Head of caudate nucleus (tissue), 42 donors: Measurements from ENCODE around the gene MSX2.

Source experiments
- DNase-seq, 42 donors: peaks; one replicate each; pipeline versions ENCODE4 v3.0.0 to v3.0.0-alpha.2; 2020 to 2021; ENCODE audit warnings: mixed read lengths in 7 of 42
- intact Hi-C: fragments of 100-400 bp; cut with DNase I; formaldehyde crosslinking; loops from one replicate; pipeline ENCODE4 v1.15.0; 2022

Gene MSX2

DNA sequence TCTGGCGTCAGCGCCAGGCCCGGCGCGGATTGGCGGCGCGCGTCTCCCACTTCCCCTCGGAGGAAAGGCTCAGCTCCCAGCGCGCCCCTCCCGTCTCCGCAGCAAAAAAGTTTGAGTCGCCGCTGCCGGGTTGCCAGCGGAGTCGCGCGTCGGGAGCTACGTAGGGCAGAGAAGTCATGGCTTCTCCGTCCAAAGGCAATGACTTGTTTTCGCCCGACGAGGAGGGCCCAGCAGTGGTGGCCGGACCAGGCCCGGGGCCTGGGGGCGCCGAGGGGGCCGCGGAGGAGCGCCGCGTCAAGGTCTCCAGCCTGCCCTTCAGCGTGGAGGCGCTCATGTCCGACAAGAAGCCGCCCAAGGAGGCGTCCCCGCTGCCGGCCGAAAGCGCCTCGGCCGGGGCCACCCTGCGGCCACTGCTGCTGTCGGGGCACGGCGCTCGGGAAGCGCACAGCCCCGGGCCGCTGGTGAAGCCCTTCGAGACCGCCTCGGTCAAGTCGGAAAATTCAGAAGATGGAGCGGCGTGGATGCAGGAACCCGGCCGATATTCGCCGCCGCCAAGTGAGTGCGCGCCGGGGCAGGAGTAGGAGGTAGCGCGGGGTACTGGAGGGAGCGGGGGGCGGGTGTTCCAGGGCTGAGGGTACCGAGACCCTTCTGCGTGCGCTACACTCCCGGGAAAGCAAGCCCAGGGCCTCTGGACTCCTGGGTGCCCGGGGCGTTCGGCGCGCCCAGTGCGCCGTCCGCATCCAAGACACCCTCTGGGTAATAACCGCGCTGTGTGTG lies at the start of gene MSX2:
MSX2 (plus strand) TSS at position 99 of the 777 bp plus-strand sequence; CDS start at position 177, 78 bp downstream.
- peak; percentile 17 to 85 (median 62) for DNase-seq
- intact Hi-C loops = no loop called here

DNA sequence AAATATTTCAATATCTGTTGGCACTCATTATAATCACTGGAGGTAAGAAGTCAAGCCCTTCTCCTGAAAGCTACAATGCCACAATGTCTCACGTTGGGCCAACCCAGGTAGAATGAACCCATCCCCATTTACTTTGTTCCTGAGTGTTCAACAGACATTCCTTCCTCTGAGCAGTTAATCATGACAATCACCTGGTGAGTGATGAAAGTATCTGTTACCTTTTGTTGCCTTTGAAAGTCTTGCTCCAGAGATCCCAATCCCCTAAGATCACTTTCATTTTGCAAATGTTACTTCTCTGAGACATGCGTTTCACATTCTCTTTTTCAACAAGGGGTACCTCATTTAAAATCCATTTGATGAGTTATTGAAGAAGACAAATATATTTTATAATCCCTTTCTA lies 49.3 kb upstream of the MSX2 start:
- intact Hi-C loops = no loop called here
- no peak for DNase-seq

DNA sequence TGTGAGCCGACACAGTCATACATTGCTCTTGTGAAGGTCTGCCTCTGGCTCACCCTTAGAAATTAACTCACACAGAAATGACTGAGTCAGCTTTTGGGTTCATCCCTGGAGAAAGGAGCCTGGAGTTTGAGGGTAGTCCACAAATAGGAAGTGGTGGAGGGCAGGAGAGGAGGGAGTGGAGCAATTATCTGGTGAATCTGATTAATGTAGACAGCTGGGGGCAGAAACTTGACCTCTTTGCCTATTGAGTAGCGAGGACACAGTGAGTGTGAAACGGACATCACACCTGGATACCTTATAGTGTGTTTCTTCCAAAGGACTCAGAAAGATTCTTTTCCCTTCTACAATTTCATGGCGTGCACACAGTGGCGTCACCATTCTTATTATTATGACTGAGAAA lies 48.5 kb upstream of the MSX2 start:
- no peak for DNase-seq
- intact Hi-C loops = no loop called here

DNA sequence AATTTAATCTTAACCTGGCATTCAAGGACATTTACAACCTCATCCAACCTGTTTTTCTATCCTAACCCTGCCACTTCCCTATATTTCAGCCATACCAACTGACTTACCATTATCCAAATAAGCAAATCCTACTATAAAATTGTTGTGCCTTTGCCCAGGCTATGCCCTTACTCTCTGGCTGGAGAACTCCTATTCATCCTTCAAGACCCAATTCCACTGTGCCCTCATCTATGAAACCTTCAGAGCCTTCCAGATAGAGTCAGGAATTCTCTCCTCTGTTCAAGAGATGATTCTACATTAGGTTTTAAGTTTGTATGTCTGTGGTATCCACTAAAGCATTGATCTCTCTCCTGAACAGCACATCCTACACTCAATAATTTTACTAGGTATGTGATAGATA lies 46.3 kb upstream of the MSX2 start:
- DNase-seq = no peak
- intact Hi-C loops = no loop called here

DNA sequence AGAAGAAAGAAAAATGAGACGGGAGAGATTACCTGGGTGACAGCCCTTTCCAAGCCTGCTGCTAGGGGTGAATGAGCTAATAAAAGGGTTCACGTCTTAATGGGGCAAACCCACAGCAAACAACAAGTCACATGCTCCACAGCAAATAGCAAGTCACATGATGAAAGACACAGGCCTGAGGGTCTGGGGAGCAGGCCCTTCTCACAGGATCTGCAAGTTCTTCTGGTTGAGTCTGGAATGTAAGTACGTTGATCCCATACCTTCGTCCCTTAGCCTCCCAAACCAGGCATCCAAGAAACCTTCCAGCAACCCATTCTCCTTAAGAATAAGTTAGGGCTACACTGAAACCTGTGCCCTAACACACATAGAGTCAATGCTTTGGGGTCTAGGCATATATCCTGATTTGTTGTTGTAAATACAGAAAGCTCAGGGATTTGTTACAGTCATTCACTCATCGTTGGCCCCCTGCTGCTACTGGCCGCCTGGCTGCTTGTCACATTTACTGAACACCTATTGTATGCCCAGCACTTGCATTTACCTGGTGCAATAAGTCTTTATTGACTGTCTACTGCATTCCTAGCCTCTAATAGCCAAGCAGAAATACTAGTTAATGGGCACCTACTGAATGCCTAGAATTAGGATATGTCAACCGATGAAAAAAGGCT lies 43.3 kb upstream of the MSX2 start:
- intact Hi-C loops = no loop called here
- no peak for DNase-seq

DNA sequence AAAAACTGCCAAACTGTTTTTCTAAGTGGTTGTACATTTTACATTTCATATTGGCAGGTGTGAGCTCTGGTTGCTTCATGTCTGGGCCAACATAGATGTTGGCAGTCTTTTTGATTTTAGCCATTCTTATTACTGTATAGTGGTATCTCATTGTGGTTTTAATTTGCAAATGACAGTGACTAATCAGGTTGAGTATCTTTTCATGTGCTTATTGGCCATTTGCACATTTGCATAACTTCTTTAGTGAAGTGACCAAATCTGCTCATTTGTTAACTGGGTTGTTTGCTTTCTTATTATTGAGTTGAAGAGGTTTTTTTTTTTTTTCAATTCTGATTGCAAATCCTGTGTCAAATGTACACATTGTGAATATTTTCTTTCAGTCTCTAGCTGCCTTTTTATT lies 36.9 kb upstream of the MSX2 start:
- intact Hi-C loops = no loop called here
- no peak for DNase-seq

DNA sequence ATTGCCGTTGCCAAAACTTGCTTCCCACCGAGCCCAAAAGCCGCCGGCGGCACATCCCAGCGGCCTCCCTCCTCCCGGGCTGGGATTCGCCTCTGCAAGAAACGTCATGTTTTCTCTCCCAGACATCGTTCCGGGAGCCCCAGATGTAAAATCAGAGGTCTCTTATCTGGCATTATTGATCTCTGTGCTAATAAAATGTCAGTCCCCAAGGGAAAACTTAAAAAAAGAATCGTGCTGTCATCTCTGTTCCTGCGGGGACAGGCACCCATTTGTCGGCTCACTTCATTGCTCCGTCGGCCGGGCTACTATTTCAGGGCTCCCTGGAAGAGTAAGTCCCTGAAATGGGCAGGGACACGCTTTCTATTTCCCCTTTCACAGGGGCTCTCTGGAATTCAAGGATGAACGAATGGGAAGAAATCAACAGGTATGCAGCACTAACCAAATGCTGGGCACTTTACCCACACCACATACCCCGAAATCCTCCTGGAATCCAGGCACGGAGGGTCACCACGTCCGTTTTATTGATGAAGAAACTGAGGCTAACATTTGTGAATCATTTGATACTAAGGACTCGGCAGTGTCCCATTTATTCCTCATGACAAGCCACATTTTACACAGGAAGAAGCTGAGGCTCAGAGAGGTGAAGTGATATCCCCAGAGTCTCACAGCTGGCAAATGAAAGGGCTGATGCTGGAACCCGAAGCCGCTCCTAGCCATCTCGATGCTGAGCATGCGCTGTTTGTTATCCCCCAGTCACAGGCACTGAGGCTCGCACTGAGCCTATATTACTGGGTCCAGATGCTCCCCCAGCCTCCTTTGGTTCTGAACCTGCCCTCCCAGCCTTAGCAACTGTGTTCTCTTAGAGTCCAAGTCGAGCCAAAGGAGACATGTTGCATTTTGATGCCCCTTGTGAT lies 35.7 kb upstream of the MSX2 start:
- DNase-seq = no peak
- intact Hi-C loops = no loop called here

DNA sequence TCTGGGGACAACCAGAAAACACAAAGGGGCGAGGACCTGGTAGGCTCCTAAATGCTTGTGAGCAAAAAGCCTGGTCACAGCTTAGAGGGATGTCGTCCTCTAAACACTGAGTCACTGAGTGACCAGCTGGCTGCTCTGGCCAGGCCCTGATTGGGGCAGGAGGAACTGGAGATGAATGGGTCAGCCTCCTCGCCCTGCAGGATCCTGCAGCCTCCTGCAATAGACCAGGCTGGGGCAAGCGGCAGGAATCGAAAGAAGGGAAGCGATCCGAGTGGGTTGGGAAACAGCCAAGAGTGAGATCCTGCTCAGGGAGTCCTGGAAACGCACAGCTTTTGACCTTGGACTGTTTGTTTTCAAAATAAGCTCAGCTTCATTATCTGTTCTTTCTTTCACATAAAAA lies 34.1 kb upstream of the MSX2 start:
- intact Hi-C loops = no loop called here
- DNase-seq = no peak

DNA sequence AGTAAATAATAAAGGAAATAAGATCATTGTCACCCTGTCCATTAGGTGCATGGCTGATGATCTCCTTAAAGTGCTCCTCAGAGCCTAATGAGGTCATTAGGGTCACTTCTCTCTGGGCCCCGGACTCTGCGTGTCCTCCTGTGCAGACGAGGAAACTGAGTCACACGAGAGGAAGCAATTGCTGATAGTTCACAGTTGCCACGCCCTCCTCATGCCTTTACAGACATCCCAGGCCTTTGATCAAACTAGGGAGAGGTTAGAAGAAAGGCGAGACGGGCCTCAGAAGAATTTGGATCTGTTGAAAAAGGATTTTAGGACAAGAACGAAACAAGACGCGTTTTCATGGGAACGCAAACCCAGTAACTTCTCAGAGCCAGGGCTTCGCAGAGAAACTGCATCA lies 32.0 kb upstream of the MSX2 start:
- intact Hi-C loops = no loop called here
- DNase-seq = no peak

DNA sequence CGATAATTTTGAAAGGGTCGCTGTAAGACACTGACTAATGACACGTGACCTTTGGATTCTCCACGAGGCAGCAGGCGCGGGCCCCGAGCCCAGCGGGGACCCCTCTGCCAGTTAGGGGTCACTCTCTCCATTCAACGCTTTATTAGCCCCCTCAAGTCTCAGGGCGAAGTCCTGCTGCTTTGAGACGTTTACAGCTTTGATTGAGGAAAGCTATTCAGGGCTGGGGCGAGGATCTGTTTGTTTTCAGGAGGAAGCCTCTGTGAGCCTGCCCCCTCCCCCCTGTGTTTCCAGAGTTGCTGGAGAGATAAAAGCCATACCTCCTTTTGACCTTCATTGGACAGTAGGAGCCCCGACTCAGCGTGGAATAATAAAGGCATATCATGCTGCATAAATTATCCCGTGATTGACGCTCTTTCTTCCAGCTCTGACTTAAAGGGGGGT lies 31.4 kb upstream of the MSX2 start:
- intact Hi-C loops = no loop called here
- DNase-seq = no peak

DNA sequence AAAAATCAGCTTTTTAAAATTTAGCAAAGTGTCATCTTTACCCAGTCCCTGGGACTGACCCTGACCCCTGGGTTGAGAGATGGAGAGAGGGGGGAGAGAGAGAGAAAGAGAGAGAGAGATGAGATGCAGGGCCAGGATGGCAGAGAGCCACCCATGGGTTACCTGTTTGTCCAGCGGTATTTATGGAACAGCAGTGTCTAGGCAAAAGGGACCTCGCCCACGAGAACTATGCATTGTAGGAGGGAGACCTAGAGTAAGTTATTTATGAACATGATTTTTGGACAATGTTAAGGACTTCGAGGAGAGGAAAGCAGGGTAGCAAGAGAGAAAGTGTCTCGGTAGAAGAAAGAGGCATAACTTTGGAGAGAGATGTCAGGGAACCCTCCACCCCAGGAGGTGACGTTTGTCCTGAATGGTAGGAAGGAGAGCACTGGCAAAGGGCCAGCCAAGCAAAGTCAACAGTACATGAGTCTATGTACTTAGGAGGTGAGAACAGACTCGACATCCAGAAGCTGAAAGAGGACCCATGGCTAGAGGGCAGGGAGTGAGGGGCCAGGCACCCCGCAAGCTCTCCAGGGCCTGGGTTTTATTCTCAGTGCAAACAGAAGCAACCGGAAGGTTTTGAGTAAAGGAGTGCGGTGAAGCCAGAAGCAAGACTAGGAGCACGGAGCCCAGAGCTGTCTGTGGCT lies 30.5 kb upstream of the MSX2 start:
- intact Hi-C loops = no loop called here
- DNase-seq = no peak

DNA sequence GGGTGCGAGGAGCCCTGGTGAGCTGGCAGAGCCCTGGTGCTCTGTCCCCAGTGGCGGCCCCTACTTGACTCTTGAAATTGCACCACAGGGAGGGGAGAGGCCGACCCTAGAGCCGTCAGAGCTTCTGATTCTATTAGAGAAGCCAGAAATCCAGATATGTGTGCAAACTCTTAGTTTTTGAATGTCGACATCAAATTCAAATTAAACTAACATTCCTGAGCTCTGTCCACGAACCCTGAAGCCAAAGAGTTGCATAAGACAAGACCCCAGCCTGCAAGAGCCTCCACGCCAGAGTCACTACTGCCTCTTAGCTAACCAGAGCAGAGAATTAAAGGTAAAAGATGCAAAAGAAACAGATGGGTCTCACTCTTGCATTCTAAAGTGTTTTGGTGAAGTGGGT lies 29.8 kb upstream of the MSX2 start:
- intact Hi-C loops = no loop called here
- no peak for DNase-seq

DNA sequence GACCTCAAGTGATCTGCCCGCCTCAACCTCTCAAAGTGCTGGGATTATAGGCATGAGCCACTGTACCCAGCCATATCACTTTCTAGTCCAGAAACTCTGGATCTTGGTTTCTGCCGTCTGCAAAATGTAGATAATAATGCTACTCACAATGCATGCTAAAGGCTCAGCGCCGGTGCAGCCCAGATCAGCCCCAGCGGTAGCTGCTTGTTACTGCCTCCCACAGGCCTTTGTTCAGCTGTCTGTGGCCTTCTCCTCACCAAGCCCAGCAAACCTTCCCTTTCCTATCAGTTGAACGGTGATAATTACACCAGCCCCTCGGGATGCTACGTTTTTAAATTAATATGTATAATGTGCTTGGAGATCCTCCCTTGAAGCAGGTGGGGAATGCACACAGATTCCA lies 26.2 kb upstream of the MSX2 start:
- DNase-seq = no peak
- intact Hi-C loops = no loop called here

DNA sequence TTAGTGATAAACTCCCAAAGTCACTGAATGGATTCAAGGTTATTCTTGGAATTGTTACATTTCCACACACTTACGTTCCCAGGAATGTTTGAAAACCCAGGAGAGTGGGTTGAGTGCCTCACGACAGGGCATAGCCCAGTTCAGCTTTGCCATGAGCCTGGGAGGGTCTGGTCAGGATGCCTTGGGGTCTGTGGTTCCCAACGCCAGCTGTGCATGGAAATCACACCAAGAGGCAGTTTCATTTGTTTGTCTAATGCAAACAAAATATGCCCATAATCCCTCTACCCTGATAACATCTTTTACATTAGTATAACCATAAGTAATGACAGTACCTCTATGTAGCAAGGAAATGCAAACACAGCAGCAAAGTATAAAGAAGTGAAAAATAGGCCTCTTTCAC lies 25.3 kb upstream of the MSX2 start:
- no peak for DNase-seq
- intact Hi-C loops = no loop called here

DNA sequence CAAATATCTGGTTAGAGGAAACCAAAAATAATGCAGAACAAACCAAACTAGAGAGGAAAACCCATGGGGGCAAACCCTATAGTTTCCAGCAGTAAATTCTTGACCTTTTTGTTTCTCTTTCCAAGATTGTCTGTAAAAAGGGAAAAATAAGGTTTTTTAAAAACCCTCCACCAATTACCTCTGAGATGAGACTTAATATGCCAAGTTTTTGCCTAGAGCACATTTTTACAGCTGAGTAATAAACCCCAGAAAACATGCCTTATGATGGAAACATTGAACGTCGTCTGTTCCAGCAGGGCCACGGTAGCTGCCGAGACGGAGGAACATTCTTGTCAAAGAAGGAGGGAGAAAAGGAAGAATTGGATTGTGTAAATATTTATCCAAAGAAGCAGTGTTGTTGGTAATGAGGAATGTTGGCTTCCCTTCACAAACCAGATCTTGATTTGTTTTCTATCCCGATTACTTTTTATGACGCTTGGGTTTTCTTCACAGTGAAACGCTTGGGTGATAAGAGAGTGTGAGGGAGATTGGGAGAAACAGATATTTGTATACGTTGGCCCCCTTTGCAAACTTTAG lies 17.3 kb upstream of the MSX2 start:
- intact Hi-C loops = no loop called here
- no peak for DNase-seq

DNA sequence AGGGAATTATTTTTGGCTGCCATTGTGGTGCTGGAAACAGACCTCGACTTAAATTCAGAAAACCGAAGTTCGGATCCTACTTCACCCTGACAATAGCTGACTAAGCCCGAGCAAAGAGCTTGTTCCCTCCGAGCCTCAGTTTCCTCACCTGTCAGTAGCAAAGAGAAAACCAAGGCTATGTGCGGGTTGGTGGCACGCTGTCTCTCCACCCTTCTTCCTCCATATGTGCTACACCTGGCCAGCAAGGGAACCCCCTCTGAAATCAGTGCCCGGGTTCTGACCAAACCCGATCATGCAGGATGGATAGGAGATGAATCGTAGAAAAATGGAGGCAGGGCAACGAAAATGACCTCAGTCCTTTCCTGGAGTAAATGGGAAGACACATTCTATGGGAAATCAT lies 16.7 kb upstream of the MSX2 start:
- no peak for DNase-seq
- intact Hi-C loops = no loop called here

DNA sequence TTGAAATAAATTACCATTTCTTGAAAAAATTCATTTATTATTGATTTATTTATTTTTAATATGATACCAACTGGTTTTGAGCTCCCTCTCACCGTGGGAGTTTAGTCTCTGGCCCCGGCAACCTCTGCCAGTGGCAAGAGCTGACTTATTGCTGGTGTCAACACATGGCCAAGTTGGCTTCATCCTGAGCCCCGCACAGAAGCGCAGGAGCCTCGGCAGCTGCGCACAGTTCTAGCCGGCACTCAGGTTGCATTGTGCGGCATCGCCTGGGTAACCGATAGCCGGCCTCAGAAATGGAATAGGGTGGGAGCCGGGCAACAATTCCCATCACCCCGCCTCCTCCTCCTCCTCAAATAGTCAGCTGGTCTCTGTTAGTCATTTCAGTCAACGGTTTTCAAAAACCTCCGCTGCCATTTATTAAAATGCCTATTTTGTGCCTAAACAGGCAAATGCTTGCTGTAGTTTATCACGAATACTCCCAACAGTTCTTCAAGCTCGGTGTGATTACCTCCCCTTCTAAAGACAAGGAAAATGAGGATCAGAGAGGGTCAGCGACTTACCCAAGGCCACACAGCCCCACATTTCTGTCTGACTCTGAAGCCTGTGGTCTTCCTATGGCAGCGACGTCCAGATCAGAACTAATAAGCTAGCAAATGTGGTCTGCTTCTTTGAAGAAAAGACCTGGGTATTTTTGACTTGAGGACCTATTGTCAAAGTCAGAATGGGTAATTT lies 15.7 kb upstream of the MSX2 start:
- DNase-seq = no peak

DNA sequence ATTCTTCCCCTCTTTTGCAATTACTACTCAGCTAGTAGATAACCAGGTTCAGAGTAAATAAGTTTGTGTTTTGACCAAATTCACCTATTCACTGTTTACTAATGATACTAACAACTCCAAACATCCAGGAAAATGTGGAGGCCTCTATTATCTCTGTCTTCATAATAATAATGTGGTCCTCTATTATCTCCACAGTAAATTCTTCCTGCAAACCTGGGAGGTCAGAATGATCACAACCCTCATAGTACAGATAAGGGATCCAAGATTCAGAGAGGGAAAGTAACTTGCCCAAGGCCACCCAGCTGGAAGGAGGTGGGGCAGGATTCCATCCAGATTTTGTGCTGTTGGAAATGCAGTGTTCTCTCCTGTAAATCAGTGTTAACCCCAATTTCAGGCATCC lies 9.6 kb upstream of the MSX2 start:
- intact Hi-C loops = no loop called here
- no peak for DNase-seq

More for the DNA sequence above, 15.7 kb upstream of the MSX2 start:
- intact Hi-C loops = no loop called here
